Panc1 (cell line): ENCODE measurements around the gene GNAT1.
A peak's percentile ranks its signal among the peaks of the same experiment; 100 is the strongest.

Experiments used
- CTCF ChIP-seq: fragments of 450-650 bp; IDR thresholded peaks from 2 replicates; pipeline ENCODE4 v1.5.1; 2017; ENCODE audit warnings: mild to moderate bottlenecking
- TCF7L2 ChIP-seq: IDR thresholded peaks from 2 replicates; pipeline ENCODE4 v1.6.1; 2011; ENCODE audit warnings: mild to moderate bottlenecking, low read depth, low read length, inconsistent platforms

- TF ChIP-seq CTCF (no peak), TCF7L2 (peak; percentile 90)
These were observed 27.6 kb upstream of the GNAT1 start for GRCh38 chr3:50163572-50164455.
